Activated T-helper 1 cell treated with anti-CD3 and anti-CD28 coated beads, Interleukin-12 subunit alpha, Interleukin-12 subunit beta, Interleukin-2, Interleukin-4 antibody, amounts not matched to agents 30 ng/mL and 10 ng/mL and 1 ng/mL, durations not matched to agents 14 hours and 24 hours and 36 hours (primary cell): ENCODE results near the gene SLC25A11. TPM values are rescaled to one million over a fixed set of nuclear protein-coding genes. Genes with fewer than 3 reads are reported as not detected.

Experiments
- DNase-seq: peaks from one replicate; pipeline ENCODE4 v3.0.0; 2021; ENCODE audit warnings: low spot score
- H3K27ac Mint-ChIP-seq: one replicate; pipeline ENCODE4 v1.8.0; 2021; ENCODE audit warnings: mild to moderate bottlenecking, mixed read lengths
- H3K27me3 Mint-ChIP-seq: one replicate; pipeline ENCODE4 v1.8.0; 2022; ENCODE audit warnings: mild to moderate bottlenecking, moderate library complexity, mixed read lengths; ENCODE audit not compliant: insufficient read depth
- H3K36me3 Mint-ChIP-seq: one replicate; pipeline ENCODE4 v1.8.0; 2021; ENCODE audit warnings: low read depth, mixed read lengths
- H3K4me1 Mint-ChIP-seq: one replicate; pipeline ENCODE4 v1.8.0; 2021; ENCODE audit warnings: low read depth, mixed read lengths
- H3K4me3 Mint-ChIP-seq: one replicate; pipeline ENCODE4 v1.8.0; 2021; ENCODE audit warnings: mild to moderate bottlenecking, moderate library complexity, mixed read lengths
- H3K9me3 Mint-ChIP-seq: one replicate; pipeline ENCODE4 v1.8.0; 2021; ENCODE audit warnings: mixed read lengths
- intact Hi-C: fragments of 100-400 bp; cut with micrococcal nuclease; formaldehyde crosslinking; loops from one replicate; pipeline ENCODE4 v1.15.1; 2024
- total RNA-seq: library from RNA; stranded (reverse); gene quantifications from 2 replicates; pipeline ENCODE4 v1.2.3, GENCODE V29; 2022

Gene SLC25A11
- total RNA-seq, 1 donor from 2014 or later, result 116 TPM

- no peak for DNase-seq
- Mint-ChIP-seq H3K4me1 (no peaks in the 10 kb centered on the region), H3K27ac (no peak overlapping the region), H3K27me3 (no peaks in the 10 kb centered on the region), H3K9me3 (no peaks in the 10 kb centered on the region), H3K36me3 (peaks cover 19% of the 10 kb centered on the region), H3K4me3 (no peak overlapping the region)
- intact Hi-C loops, result no loop called here
Observed at GRCh38 chr17:4958102-4958501, 18.3 kb upstream of the SLC25A11 start.

GRCh38 chr17:4956493-4957061 lies 16.7 kb upstream of the SLC25A11 start:
- Mint-ChIP-seq H3K27ac (no peak overlapping the region), H3K4me1 (no peaks in the 10 kb centered on the region), H3K27me3 (no peaks in the 10 kb centered on the region), H3K4me3 (no peak overlapping the region), H3K9me3 (no peaks in the 10 kb centered on the region), H3K36me3 (peaks cover 18% of the 10 kb centered on the region)
- intact Hi-C loops, result loop anchor here (1.0 kb wide), 1 partner anchor 47 kb away; no protein-coding TSS in a partner anchor
- peak; percentile 20 for DNase-seq

- peaks cover 14% of the 10 kb centered on the region for H3K4me1 Mint-ChIP-seq
- H3K27ac Mint-ChIP-seq, result no peak overlapping the region
- H3K36me3 Mint-ChIP-seq, result peaks cover 13% of the 10 kb centered on the region
- H3K4me3 Mint-ChIP-seq, result no peak overlapping the region
- no peaks in the 10 kb centered on the region for H3K27me3 Mint-ChIP-seq
- no peaks in the 10 kb centered on the region for H3K9me3 Mint-ChIP-seq
- no peak for DNase-seq
- intact Hi-C loops, result no loop called here
Observed at GRCh38 chr17:4955091-4955490, 15.2 kb upstream of the SLC25A11 start.

GRCh38 chr17:4953451-4953961 lies 13.7 kb upstream of the SLC25A11 start:
- peaks cover 6% of the 10 kb centered on the region for H3K36me3 Mint-ChIP-seq
- DNase-seq, result no peak

GRCh38 chr17:4951486-4951885 lies 11.6 kb upstream of the SLC25A11 start:
- H3K36me3 Mint-ChIP-seq, result peaks cover 16% of the 10 kb centered on the region
- DNase-seq, result no peak
- peak overlapping the region; percentile 91 for H3K4me3 Mint-ChIP-seq
- peaks cover 2% of the 10 kb centered on the region for H3K27me3 Mint-ChIP-seq
- H3K4me1 Mint-ChIP-seq, result peaks cover 24% of the 10 kb centered on the region
- H3K27ac Mint-ChIP-seq, result peak overlapping the region; percentile 6
- no peaks in the 10 kb centered on the region for H3K9me3 Mint-ChIP-seq
- intact Hi-C loops, result no loop called here

More at GRCh38 chr17:4953451-4953961, 13.7 kb upstream of the SLC25A11 start:
- Mint-ChIP-seq H3K9me3 (no peaks in the 10 kb centered on the region), H3K4me3 (no peak overlapping the region), H3K27me3 (no peaks in the 10 kb centered on the region), H3K4me1 (peaks cover 18% of the 10 kb centered on the region), H3K27ac (no peak overlapping the region)
- intact Hi-C loops, result no loop called here

GRCh38 chr17:4950746-4951204 lies 10.9 kb upstream of the SLC25A11 start, which contains the start of gene ENO3:
TSS of gene ENO3 (plus strand) at chr17:4951119. CDS start at chr17:4951830, 711 bp downstream.
- Mint-ChIP-seq H3K4me1 (peaks cover 30% of the 10 kb centered on the region), H3K4me3 (peak within 1 kb of the TSS; percentile 91), H3K27ac (peak within 1 kb of the TSS; percentile 92), H3K36me3 (peaks cover 19% of the 10 kb centered on the region), H3K27me3 (peaks cover 2% of the 10 kb centered on the region), H3K9me3 (no peaks in the 10 kb centered on the region)
- no peak for DNase-seq
- intact Hi-C loops, result no loop called here

GRCh38 chr17:4950075-4950745 lies 10.4 kb upstream of the SLC25A11 start:
- no peaks in the 10 kb centered on the region for H3K9me3 Mint-ChIP-seq
- peaks cover 2% of the 10 kb centered on the region for H3K27me3 Mint-ChIP-seq
- H3K4me1 Mint-ChIP-seq, result peaks cover 36% of the 10 kb centered on the region
- intact Hi-C loops, result no loop called here
- DNase-seq, result no peak
- H3K27ac Mint-ChIP-seq, result peak overlapping the region; percentile 92
- peaks cover 25% of the 10 kb centered on the region for H3K36me3 Mint-ChIP-seq
- peak overlapping the region; percentile 91 for H3K4me3 Mint-ChIP-seq

- no peaks in the 10 kb centered on the region for H3K9me3 Mint-ChIP-seq
- peaks cover 43% of the 10 kb centered on the region for H3K4me1 Mint-ChIP-seq
- H3K4me3 Mint-ChIP-seq, result peak overlapping the region; percentile 84
- H3K27ac Mint-ChIP-seq, result peak overlapping the region; percentile 85
- intact Hi-C loops, result loop anchor here (1.0 to 5.0 kb wide), 5 partner anchors 38 to 807 kb away; partner anchors contain the start of genes CAMTA2, CYB5D2, MINK1 and NUP88
- DNase-seq, result peak; percentile 75
- peaks cover 31% of the 10 kb centered on the region for H3K36me3 Mint-ChIP-seq
- peaks cover 2% of the 10 kb centered on the region for H3K27me3 Mint-ChIP-seq
Observed at GRCh38 chr17:4949321-4950074, 9.7 kb upstream of the SLC25A11 start.

- H3K4me1 Mint-ChIP-seq, result peaks cover 49% of the 10 kb centered on the region
- DNase-seq, result peak; percentile 77
- H3K9me3 Mint-ChIP-seq, result no peaks in the 10 kb centered on the region
- peak overlapping the region; percentile 97 for H3K4me3 Mint-ChIP-seq
- intact Hi-C loops, result loop anchor here (1.0 to 5.0 kb wide), 9 partner anchors 9 to 806 kb away; partner anchors contain the start of genes ARRB2, CAMTA2, CYB5D2 and INCA1
- peak overlapping the region; percentile 100 for H3K27ac Mint-ChIP-seq
- H3K36me3 Mint-ChIP-seq, result peaks cover 35% of the 10 kb centered on the region
- H3K27me3 Mint-ChIP-seq, result peaks cover 2% of the 10 kb centered on the region
Observed at GRCh38 chr17:4948931-4949320, 9.1 kb upstream of the SLC25A11 start.

GRCh38 chr17:4948166-4948930 lies 8.5 kb upstream of the SLC25A11 start, which contains the start of gene PFN1:
TSS of gene PFN1 (minus strand) at chr17:4948530. CDS start at chr17:4948394, 136 bp downstream.
- peaks cover 2% of the 10 kb centered on the region for H3K27me3 Mint-ChIP-seq
- DNase-seq, result peak; percentile 82
- H3K4me1 Mint-ChIP-seq, result peaks cover 52% of the 10 kb centered on the region
- intact Hi-C loops, result loop anchor here (1.0 to 5.0 kb wide), 8 partner anchors 8 to 806 kb away; partner anchors contain the start of genes ARRB2, CYB5D2, INCA1 and KIF1C
- H3K27ac Mint-ChIP-seq, result peak within 1 kb of the TSS; percentile 100
- no peaks in the 10 kb centered on the region for H3K9me3 Mint-ChIP-seq
- H3K36me3 Mint-ChIP-seq, result peaks cover 35% of the 10 kb centered on the region
- H3K4me3 Mint-ChIP-seq, result peak within 1 kb of the TSS; percentile 100

- Mint-ChIP-seq H3K36me3 (peaks cover 42% of the 10 kb centered on the region), H3K4me1 (peaks cover 59% of the 10 kb centered on the region), H3K4me3 (peak overlapping the region; percentile 100), H3K9me3 (no peaks in the 10 kb centered on the region), H3K27me3 (peaks cover 2% of the 10 kb centered on the region), H3K27ac (peak overlapping the region; percentile 94)
- intact Hi-C loops, result loop anchor here (1.0 to 5.0 kb wide), 8 partner anchors 7 to 805 kb away; partner anchors contain the start of genes ARRB2, CYB5D2, INCA1 and KIF1C
- peak; percentile 74 for DNase-seq
Observed at GRCh38 chr17:4947411-4948165, 7.7 kb upstream of the SLC25A11 start.
